Aorta (tissue), 5 donors: ENCODE measurements around the gene FXR2. TPM values are rescaled to one million over a fixed set of nuclear protein-coding genes. Genes with fewer than 3 reads are reported as not detected.
A peak's percentile ranks its signal among the peaks of the same experiment; 100 is the strongest.

Experiments used
- ATAC-seq: fragments of 200-7000 bp; cut with Tn5 transposase; one replicate; pipeline ENCODE4 v1.9.1; 2022; ENCODE audit warnings: moderate library complexity; ENCODE audit not compliant: low FRiP score
- DNase-seq, 2 donors: peaks; one replicate each; pipeline ENCODE4 v3.0.0-alpha.2; 2020
- H3K27ac ChIP-seq, 2 donors: one replicate each; pipeline ENCODE4 v1.5.1; 2013; ENCODE audit warnings: low read length in 2 of 2, mild to moderate bottlenecking in 2 of 2, moderate library complexity in 2 of 2, control low read depth in 1 of 2, inconsistent platforms in 1 of 2, low read depth in 1 of 2
- H3K27me3 ChIP-seq, 2 donors: one replicate each; pipeline ENCODE4 v1.6.1; 2013; ENCODE audit warnings: control low read depth in 1 of 2, low read length in 1 of 2, mild to moderate bottlenecking in 1 of 2, moderate library complexity in 1 of 2; ENCODE audit not compliant: insufficient read depth in 2 of 2, control insufficient read depth in 1 of 2
- H3K36me3 ChIP-seq, 2 donors: one replicate each; pipeline ENCODE4 v1.6.1; 2013; ENCODE audit warnings: control low read depth in 1 of 2, low read length in 1 of 2, mild to moderate bottlenecking in 1 of 2; ENCODE audit not compliant: insufficient read depth in 2 of 2, control insufficient read depth in 1 of 2
- H3K4me1 ChIP-seq, 2 donors: one replicate each; pipeline ENCODE4 v1.6.1; 2013; ENCODE audit warnings: low read length in 2 of 2, control low read depth in 1 of 2, mild to moderate bottlenecking in 1 of 2, moderate library complexity in 1 of 2; ENCODE audit not compliant: insufficient read depth in 2 of 2, control insufficient read depth in 1 of 2
- H3K4me3 ChIP-seq, 2 donors: one replicate each; pipeline ENCODE4 v1.5.1; 2013; ENCODE audit warnings: low read length in 2 of 2, control low read depth in 1 of 2, mild to moderate bottlenecking in 1 of 2
- H3K9me3 ChIP-seq: one replicate; pipeline ENCODE4 v1.6.1; 2013; ENCODE audit warnings: mild to moderate bottlenecking, low read length; ENCODE audit not compliant: control insufficient read depth
- WGBS, 2 donors: extraction: QIAGEN DNeasy Blood & Tissue Kit; methylation state at CpG; one replicate each; pipeline ENCODE4 v1.1.7; 2013; 5-methylcytosine and 5-hydroxymethylcytosine counted together
- intact Hi-C, 2 donors: fragments of 100-400 bp; cut with DNase I; formaldehyde crosslinking; loops; one replicate each; pipeline versions ENCODE4 v1.14.2 to v1.15.0; 2022
- long read RNA-seq, 2 donors: library from polyadenylated mRNA; unstranded; transcript quantifications; one replicate each; pipeline ENCODE4 v2.0.0, GENCODE V29; 2020 to 2021
- polyA plus RNA-seq, 2 donors: library from polyadenylated mRNA; stranded (reverse); fragments of 200-250 nt; gene quantifications; one replicate each; pipeline ENCODE4 v1.2.3, GENCODE V29; 2013
- total RNA-seq, 2 donors: library from RNA; stranded (reverse); fragmentation: NEBNext Ultra II Directional; extraction: Animal tissue kit (Norgen Biotek cat#: 25700); gene quantifications; one replicate each; pipeline ENCODE4 v1.2.1, GENCODE V29; 2021
- donor health status: healthy with polysubstance abuse.
- donor health status: Bipolar disorder and iron deficiency.
- donor health status: DM: no; HTN: no; CAD: no.
- donor health status: DM: no; HTN: no; CAD: no.
- donor health status: DM: yes; HTN: yes; CAD: no.

FXR2 gene
- total RNA-seq = 10 to 100 TPM; 25.3 to 31.1 TPM
- 10 to 100 TPM; 21.2 to 36.5 TPM for polyA plus RNA-seq
- long read RNA-seq, donor 1, partial matches to known transcripts = 14 of 15 reads
- long read RNA-seq, donor 1, other reads (novel, unspliced or antisense) = 0 of 15 reads
- long read RNA-seq, donor 2, transcript FXR2-201 (17 exons, 2,957 nt) = major isoform, 16 of 25 reads
- long read RNA-seq, donor 2, partial matches to known transcripts = 5 of 25 reads
- long read RNA-seq, donor 2, other reads (novel, unspliced or antisense) = 4 of 25 reads

DNA sequence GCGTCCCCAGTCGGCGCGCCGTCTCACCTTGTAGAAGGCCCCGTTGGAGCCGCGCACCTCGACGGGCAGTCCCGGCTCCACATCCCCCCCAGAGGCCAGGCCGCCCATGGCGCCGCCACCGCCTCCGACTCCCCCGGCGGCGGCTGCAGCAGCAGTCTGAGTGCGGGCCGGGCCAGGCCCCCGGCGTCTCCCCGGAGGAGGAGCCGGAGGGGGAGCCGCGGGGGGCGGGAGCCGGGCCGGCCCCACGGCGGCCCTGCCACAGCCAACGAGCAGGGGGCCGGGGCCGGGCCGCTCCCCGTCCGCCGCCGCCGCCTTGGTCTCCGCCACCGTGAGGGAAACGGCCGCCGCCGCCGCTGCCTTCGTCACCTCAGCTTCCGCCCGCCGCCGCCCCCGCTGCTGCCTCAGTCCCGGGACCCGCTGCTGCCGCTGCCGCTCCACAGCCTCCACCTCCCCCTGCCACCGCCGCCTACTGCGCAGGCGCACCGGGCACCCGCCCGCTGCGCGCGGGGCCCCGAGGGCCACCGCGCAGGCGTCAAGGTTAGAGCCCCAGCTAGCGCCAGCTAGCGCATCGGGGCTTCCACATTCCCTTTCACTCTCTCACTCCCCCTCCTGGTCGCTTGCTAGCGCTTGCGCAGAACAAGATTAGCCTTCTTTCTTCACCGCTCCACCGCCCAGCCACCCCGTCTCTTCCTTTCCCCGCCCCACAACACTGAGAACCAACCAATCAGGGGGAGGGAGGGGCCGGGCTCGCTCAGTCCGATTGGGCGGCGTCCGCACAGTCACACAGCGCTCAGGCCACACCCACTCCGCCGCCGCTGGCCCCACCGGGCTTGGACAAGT, at the start of gene FXR2:
Gene FXR2 (minus strand): TSS at position 473 of the 840 bp plus-strand sequence. CDS start 365 bp downstream, at position 108.
- Histone ChIP-seq H3K27me3 (no peaks in the 10 kb centered on the region), H3K36me3 (no peaks in the 10 kb centered on the region), H3K9me3 (no peaks in the 10 kb centered on the region), H3K4me1 (peaks cover 2 to 9% of the 10 kb centered on the region in 2 donors), H3K27ac (peak within 1 kb of the TSS in 1 of 2 donors; percentile 72), H3K4me3 (peak within 1 kb of the TSS; percentile 80 to 97)
- intact Hi-C loops = loop anchor here in 1 of 2 donors (1.0 kb wide), 1 partner anchor 73 kb away; the partner anchor contains the start of gene TP53
- 0 to 1% methylated on average over 58 to 93 of the region's 93 CpGs for WGBS, 2 donors
- DNase-seq = peak; percentile 100
- ATAC-seq = peak; percentile 99

DNA sequence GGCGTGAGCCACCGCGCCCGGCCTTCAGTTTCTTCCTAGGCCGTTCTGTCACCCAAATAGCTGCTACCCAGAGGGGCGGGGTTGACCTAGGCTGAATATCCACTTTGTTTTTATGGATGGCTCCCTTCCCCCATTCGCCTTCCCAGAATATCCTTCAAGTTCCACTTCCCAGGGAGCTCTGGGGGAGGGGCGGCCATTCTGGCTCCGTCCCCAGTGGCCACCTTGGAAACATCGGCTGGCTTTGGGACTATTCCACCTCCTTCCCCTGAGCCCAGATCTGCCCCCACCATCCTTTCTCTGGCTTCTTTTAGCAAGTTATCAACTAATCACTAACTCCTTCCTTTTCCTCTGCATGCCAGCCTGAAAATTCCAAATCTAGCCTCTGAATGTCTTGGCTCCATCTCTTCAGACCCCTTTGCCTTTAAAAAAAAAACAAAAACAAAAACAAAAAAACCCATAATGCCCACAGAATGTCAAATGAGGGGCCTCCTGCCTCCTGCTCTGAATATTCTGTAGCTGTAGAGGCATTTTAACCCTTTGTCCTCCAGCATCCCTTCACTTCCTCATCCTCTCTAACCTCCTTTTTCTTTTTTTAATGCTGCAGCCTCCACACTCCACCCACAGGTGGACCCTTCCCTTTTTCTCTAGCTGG, 42.4 kb upstream of the FXR2 start:
- no peaks in the 10 kb centered on the region for H3K9me3 ChIP-seq
- peak; percentile 58 for ATAC-seq
- H3K27me3 ChIP-seq = no peaks in the 10 kb centered on the region
- 14 to 16% methylated on average over 10 of the region's 10 CpGs for WGBS, 2 donors
- peaks cover 0 to 3% of the 10 kb centered on the region in 2 donors for H3K4me1 ChIP-seq
- H3K4me3 ChIP-seq = no peak overlapping the region
- peak; percentile 60 to 75 for DNase-seq
- H3K36me3 ChIP-seq = no peaks in the 10 kb centered on the region
- intact Hi-C loops = no loop called here
- H3K27ac ChIP-seq = no peak overlapping the region

DNA sequence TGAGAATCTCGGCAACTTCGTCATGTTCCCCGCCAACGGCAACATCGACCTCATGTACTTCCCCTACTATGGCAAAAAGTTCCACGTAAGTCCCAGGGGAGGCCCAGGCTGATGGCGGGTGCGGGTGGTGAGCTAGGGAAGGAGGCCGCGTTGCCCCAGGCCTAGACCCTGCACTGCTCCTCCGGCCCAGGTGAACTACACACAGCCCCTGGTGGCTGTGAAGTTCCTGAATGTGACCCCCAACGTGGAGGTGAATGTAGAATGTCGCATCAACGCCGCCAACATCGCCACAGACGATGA, 40.8 kb upstream of the FXR2 start:
- no peak for ATAC-seq
- no peaks in the 10 kb centered on the region for H3K27me3 ChIP-seq
- H3K4me3 ChIP-seq = no peak overlapping the region
- H3K4me1 ChIP-seq = peaks cover 0 to 3% of the 10 kb centered on the region in 2 donors
- no peaks in the 10 kb centered on the region for H3K9me3 ChIP-seq
- H3K36me3 ChIP-seq = no peaks in the 10 kb centered on the region
- WGBS, 2 donors = 89 to 90% methylated on average over 17 of the region's 17 CpGs
- no peak for DNase-seq
- no peak overlapping the region for H3K27ac ChIP-seq
- intact Hi-C loops = no loop called here

DNA sequence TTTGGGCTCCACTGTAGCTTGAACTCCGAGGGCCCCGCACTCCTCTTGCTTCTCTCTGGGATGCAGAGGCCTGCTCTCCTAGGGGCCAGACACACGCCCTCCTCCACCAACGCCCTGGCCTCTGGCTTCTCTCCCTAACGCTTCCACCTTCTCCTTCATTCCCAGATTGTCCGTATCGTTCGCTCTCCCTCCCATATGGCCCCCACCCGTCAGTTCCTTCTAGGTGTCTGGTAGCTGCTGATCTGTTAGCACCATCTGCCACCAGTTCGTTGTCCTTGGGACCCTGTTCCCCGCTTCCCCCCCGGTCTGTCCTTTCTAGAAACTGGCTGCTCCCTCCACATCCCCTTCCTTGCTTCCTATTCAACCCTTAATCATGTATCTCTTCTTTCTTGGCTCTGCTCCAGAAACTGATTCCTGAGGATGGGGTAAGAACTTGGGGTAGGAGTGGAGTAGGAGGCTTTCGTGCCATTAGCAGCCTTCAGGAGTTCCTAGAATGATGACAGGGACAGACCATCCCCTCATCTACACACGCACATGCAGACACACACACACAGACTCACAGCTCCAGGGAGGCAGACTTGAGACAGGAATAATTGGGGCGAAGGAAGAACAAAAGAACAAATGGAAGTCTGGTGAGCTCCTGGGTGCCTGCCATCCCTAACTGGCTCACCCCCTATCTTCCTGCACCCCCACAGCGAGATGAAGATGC, 40.3 kb upstream of the FXR2 start:
- Histone ChIP-seq H3K4me3 (no peak overlapping the region), H3K27ac (no peak overlapping the region), H3K36me3 (no peaks in the 10 kb centered on the region), H3K9me3 (no peaks in the 10 kb centered on the region), H3K4me1 (peaks cover 0 to 3% of the 10 kb centered on the region in 2 donors), H3K27me3 (no peaks in the 10 kb centered on the region)
- ATAC-seq = no peak
- intact Hi-C loops = no loop called here
- DNase-seq = no peak
- 81 to 82% methylated on average over 16 of the region's 16 CpGs for WGBS, 2 donors

DNA sequence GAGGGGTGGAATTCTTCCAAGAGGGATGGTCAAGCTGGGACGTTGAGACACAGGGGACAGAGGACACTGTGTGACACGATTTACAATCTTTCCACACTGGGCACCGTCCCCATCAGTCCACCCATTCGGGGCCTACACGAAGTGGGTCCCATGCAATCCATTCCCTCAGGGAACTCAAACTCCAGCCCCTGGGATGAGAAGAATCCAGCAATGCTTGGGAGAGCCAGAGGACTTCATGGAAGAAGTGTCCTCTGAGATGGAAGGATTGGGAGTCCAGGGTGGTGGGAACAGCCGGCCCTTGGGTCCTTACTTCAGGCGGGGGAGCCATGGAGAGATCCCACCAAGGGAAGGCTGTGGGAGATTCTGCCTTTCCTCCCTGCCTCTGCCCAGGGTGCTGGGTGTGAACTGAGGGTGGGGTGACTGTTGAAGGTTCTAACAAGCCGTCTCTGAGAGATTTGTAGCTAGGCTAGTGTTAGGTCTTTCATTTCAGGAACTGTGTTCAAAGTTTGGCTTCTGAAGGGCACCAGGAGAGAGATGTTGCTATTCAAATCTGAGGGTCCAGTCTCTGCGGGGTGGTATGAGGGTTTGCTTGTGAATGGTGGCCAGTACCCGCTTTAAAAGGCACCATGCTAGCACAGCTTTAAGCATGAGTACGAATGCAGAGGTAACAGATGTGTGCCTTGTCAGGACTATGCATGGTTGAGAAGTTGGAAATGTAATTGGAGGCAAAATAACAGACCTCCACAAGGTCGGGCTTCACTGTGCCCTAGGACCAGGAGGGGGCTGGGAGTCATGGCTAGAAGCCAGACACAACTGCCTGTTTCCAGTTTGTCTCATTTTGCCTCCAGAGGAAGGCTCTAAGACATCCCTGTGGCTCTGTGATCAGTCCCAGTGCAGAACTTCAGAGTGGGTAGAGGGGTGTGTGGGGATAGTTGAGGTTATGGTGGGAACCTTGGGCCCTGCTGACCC, 38.0 kb upstream of the FXR2 start:
- WGBS, 2 donors = 35 to 37% methylated on average over 12 of the region's 12 CpGs
- ATAC-seq = no peak
- no peak overlapping the region for H3K27ac ChIP-seq
- no peaks in the 10 kb centered on the region for H3K9me3 ChIP-seq
- H3K4me3 ChIP-seq = no peak overlapping the region
- peaks cover 0 to 3% of the 10 kb centered on the region in 2 donors for H3K4me1 ChIP-seq
- intact Hi-C loops = no loop called here
- DNase-seq = no peak
- no peaks in the 10 kb centered on the region for H3K36me3 ChIP-seq
- no peaks in the 10 kb centered on the region for H3K27me3 ChIP-seq

DNA sequence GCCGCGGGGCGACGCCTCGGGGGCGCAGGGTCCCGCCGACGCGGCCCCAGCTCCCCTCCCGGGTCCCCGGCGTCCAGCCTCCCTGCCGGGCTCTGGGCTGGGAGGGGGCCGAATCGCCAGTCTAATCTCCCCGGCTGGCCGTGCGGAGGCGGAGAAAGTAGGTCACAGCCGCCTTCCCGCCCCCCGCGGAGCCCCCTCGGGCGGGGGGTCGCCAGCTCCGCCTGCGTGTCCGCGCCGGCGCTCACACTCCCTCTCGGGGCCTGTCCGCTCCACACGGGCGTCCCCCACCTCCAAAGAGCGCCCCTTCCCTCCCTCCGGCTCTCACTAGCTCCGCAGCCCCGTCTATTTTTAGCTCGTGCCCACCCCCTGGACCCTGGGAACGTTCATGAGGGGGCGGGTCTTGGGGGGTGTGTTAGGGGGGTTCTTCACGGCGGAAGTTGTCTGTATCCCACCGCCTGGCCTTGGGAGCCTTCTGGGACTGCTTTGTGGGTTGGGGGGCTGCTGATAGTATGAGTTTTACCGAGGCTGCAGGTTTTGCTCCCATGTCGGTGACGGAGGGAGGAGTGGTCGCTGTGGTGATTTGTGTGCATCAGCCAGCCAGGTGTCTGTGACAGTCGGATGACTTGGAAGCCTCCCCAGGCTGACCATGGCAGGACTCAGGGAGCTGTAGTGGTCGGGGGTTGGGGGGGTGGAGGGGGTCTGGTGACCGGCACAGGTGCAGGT, 37.1 kb upstream of the FXR2 start:
- H3K9me3 ChIP-seq = peaks cover 2% of the 10 kb centered on the region
- no peaks in the 10 kb centered on the region for H3K27me3 ChIP-seq
- intact Hi-C loops = no loop called here
- peak overlapping the region in 1 of 2 donors; percentile 1 for H3K4me3 ChIP-seq
- 2 to 5% methylated on average over 33 to 54 of the region's 54 CpGs for WGBS, 2 donors
- DNase-seq = peak in 1 of 2 donors; percentile 72
- H3K27ac ChIP-seq = no peak overlapping the region
- H3K4me1 ChIP-seq = no peaks in the 10 kb centered on the region
- H3K36me3 ChIP-seq = no peaks in the 10 kb centered on the region
- ATAC-seq = no peak

DNA sequence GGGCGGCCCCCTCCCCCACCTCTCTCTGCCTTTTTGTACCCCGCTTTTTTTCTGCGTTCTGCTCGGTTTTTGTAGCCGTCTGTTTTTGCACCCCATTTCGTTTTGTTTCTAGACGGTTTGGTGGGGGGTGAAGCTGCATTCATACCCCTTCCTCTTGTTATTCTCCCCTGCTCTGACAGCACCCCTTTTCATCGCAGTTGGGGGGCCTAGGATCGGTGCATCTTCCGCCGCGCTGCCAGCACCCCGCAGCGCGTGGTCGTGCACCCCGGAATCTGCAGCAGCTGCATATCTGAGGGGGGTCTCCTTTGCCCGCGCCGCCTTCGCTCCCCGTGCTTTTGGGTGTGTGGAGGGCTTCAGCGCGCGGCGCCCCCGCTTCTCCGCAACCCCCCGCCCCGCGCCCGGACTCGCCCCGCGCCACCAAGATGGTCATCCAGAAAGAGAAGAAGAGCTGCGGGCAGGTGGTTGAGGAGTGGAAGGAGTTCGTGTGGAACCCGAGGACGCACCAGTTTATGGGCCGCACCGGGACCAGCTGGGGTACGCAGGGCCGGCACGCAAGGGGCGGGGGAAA, 36.5 kb upstream of the FXR2 start:
- ATAC-seq = no peak

More for the DNA sequence above, 36.5 kb upstream of the FXR2 start:
- WGBS, 2 donors = 1% methylated on average over 43 to 45 of the region's 45 CpGs
- DNase-seq = peak in 1 of 2 donors; percentile 66
- peak overlapping the region in 1 of 2 donors; percentile 1 for H3K4me3 ChIP-seq
- H3K27ac ChIP-seq = no peak overlapping the region
- H3K9me3 ChIP-seq = peaks cover 2% of the 10 kb centered on the region
- intact Hi-C loops = no loop called here
- no peaks in the 10 kb centered on the region for H3K27me3 ChIP-seq
- no peaks in the 10 kb centered on the region for H3K4me1 ChIP-seq
- H3K36me3 ChIP-seq = no peaks in the 10 kb centered on the region
